ENCODE data around the gene AGBL2.

- TF ChIP-seq POLR2AphosphoS5 (IDR thresholded peaks at IDR 0.05; ENCODE audit: borderline replicate concordance, low read depth, low read length), result no peak
- no peak for TF ChIP-seq EZH2 (IDR thresholded peaks at IDR 0.05)
- no peak for TF ChIP-seq FOXP2 (optimal IDR thresholded peaks at IDR 0.05; ENCODE audit: control extremely low read depth, extremely low read length, insufficient read depth)
Observed at GRCh38 chr11:47609675-47610074, 105.5 kb downstream of the AGBL2 start.
